NCI-H146 treated with DMSO at 0.1 percent for 48 hours (cell line): ENCODE data around the gene INAFM2.

ENCODE experiments used
- DNase-seq: peaks from one replicate; lab custom pipeline; 2025; ENCODE audit not compliant: unreplicated experiment; lab: John Stamatoyannopoulos, UW

INAFM2 gene

DNA sequence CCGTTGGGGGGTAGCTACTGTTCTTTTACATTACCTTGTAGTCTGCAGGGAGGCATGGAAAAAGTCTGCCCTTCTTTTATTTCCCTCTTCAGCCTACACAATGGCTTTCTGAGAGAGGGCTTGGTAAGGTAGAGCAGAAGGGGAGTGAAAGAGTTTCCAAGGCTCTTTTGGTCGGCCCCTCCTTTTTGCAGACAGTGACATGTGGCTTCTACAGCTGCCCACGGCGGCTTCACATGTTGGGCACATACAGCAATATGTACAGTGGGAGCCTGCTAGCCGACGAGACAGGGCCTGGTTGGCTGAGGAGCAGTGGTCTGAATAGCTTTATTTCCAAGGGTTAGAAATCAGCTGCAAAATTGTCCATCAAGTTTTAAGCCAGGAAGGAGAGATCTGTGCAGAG is 4.0 kb downstream of the INAFM2 start:
- no peak for DNase-seq

DNA sequence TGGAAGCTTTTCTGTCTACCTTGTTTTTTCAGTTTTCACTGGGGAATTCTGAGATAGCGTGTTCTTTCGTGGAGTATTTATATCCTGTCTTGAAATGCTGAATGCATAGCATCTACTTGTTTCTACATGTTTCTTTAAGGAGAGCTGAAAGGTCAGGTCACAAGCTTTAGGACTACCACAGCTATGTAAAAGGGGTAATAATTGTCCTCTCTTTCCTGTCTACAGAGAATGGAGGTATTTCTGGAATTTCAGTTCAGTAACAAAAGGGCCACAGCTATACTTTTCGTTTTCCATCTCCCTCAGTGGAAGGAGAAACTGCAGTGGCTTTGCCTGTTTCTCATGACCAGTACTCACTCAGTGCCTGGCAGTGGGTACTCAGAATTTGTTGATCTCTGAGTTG is 4.7 kb downstream of the INAFM2 start:
- DNase-seq, result no peak

GRCh38 chr15:40328751-40329150 is 5.3 kb downstream of the INAFM2 start:
- DNase-seq, result no peak

- no peak for DNase-seq
Measured at GRCh38 chr15:40329804-40330203, 6.3 kb downstream of the INAFM2 start.

- DNase-seq, result no peak
Measured at GRCh38 chr15:40330368-40330836, 6.9 kb downstream of the INAFM2 start.

DNA sequence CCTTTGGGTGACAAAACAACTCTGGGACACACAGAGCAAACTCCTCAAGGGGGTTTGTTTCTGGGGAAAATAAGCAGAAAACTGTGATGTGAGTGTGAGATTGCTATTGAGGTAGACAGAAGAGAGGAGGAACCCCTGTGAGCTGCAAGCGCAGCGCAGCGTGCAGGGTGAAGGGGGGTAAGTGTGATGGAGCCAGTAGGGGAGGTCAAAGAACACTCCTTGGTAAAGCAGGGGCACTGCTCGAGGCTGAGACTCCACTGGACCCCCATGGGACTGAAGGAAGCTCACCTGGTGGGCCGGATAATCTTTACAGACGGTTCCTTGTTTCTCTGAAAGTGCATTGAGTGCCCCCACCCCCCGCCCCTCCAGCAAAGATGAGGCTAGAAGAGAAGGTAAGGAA is 7.5 kb downstream of the INAFM2 start:
- no peak for DNase-seq

- no peak for DNase-seq
Measured at GRCh38 chr15:40331637-40332036, 8.1 kb downstream of the INAFM2 start.

- DNase-seq, result no peak
Measured at GRCh38 chr15:40332113-40332781, 8.8 kb downstream of the INAFM2 start.

DNA sequence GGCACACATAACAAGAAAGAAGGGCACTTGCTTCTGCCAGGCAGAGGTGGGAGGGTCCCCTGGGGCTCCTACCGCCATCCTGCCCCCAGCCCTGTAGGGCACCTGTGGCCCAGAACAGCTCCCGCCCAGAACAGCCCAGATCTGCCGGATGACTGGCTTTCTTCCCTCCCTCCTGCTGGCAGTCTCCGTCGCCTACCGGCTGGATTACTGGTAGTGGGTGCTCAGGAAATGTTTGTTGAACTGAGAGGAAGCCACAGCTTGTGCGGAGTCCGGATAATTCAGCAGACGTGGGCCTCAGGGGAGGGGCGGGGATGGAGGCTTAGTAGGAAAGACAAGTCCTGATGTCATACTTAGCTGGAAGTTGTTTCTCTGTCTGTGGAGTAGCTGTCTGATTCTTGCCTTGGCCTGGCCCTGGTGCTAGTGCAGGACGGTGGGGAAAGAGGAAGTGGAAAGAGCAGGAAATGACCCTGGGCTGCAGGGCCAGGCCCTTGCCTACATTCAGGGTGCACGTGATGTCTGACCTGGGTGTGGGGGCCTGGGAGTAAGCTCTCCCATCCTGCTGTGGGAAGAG is 10.5 kb downstream of the INAFM2 start:
- no peak for DNase-seq

DNA sequence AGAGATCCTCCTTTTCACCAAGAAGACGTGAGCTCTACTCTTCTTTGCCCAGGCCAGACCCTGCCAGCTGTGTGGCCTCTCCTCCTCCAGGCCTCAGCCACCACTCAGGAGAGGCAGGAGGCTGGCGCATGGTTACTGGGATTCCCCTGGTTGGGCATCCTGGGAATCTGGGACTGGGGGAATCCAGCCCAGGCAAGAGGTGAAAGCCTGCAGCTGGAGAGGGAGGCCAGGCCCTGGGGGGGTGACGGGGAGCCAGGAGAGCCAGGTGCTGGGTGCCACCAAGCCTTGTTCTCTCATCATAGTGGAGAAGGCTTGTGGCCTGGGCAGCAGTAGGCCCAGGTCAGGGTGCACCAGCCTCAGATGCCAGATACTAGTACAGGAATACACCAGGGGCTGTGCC is 11.0 kb downstream of the INAFM2 start:
- no peak for DNase-seq

DNA sequence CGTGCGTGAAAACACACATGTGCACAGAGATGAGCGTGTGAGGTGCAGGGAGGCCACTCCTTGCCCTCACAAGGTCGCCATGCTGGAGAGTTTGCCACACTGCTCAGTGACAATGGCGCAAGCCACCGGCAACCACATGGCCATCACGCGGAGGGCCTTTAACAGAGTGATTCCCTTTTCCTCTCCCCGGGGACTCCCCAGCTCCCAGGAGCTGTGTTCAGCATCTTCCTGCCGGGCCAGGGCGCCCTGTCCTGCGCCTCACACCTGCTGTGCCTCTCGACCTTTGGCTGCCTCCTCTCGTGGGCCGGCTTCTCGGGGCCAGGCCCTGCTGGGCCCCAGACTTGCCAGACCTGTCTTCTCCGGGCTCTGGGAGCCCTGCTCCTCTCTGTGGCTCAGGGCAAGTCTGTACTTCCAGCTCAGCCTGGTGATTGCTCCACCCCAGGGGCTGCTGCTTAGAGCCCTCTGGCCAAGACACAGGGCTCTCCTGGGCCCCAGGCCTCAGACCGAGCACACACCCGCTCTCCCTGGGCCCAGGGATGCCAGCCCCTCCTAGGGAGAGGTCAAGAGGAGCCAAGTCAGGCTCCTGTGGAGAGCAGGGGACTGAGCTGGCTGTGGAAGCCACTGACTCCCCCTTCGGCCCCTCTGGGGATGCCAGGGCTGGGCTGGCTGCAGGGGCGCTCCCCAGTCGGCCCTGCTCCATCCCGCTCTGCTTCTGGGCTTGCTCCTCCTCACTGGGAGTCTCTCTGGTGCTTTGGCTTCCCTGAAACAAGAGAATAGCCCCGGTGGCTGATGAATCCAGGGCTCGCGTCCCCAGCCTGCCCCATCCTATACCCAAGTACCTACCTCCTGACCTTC is 11.7 kb downstream of the INAFM2 start:
- DNase-seq, result no peak

- DNase-seq, result no peak
Measured at GRCh38 chr15:40335938-40336743, 12.6 kb downstream of the INAFM2 start.

GRCh38 chr15:40336744-40337122 is 13.2 kb downstream of the INAFM2 start:
- DNase-seq, result no peak

DNA sequence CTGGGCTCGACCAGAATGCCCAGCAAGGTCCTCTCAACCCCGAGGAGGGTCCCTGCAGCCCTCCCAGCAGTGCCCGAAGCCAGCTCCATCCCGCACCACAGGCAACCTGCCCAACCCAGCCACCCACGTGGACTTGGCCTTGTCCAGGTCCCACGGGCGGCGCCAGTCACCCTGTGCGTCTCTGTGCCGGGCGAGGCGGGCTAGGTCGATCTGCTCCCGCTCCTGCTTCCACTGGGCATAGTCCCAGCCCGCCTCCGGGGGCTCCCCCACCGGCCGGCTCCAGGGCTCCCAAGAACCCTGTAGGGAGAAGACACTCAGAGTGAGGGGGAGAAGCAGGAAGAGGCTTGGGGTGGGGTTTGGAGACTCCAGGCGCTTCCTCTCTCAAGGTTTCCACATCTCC is 14.1 kb downstream of the INAFM2 start:
- DNase-seq, result no peak

GRCh38 chr15:40338041-40338657 is 14.7 kb downstream of the INAFM2 start:
- DNase-seq, result peak; percentile 34

DNA sequence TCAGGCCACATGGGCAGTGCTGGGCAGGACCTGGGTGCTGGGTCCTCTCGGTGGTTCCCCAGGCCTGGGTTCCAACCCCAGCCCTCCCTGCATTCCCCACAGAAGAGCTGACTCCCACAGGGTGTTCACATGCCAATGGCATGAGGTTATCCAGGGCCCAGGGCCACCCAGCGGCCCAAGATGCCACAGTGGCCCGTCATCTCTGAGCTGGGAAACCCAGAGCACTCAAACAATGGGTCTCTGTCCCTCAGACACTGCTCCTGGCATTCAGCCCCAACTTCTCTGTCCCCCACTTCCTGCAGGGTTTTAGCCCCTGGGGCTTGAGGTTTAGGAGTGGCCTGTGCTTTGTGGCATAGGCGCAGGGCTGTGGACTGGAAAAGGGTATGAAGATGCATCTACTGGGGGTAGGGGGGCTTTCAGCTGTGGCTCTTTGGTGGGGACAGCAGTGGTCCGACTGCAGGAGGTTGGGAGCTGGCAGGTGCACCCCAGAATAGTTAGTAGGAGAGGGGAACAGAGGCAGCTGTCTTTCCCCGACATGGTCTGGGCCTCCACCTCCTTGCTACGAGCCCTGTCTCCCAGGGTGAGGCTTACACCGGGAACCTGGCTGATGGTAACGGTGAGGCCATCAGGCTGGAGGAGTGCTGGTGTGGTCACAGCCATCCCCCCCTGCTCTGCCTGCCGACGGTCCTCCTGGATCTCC is 15.6 kb downstream of the INAFM2 start:
- no peak for DNase-seq

- no peak for DNase-seq
Measured at GRCh38 chr15:40339621-40339945, 16.1 kb downstream of the INAFM2 start.

- no peak for DNase-seq
Measured at GRCh38 chr15:40340038-40340739, 16.7 kb downstream of the INAFM2 start.

DNA sequence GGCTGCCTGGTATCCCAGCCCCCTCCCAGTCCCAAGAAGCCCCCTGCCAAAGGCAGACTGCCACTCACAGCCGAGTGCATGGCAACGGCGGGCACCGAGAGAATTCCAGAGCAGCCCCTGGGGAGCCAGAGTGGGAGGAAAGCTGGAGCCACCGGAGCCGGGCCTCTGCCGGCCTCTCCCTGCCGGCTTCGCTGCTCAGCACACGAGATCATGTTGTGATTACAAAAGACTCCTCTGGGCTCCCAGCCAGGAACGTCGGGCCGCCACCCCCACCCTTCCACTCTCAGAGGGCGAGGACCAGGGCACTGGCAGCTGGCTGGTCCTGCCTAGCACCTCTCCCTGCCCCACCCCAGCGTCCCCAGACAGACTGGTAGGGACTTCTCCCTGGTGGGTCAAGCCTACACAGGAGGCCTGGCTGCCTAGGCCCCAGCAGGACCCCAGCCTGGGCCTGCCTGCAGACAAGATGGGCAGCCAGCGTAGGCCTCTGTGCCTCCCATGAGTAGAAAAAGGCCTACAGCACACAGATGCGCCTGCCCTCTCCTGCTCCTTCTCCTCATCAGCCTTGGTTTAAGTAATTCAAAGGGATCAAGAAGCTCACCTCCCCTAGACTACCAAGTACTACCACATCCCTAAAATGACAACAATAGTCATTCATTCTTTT is 17.4 kb downstream of the INAFM2 start, which contains the start of gene CCDC9B:
CCDC9B (minus strand) TSS at position 200 of the 661 bp plus-strand sequence; CDS start at position 80, 120 bp downstream.
- peak; percentile 24 for DNase-seq
